Measurements from ENCODE around the gene RAMAC. TPM values are rescaled to one million over a fixed set of nuclear protein-coding genes. Genes with fewer than 3 reads are reported as not detected.

RAMAC gene
- 27.6 TPM in 2 replicates for total RNA-seq

GRCh38 chr15:82985688-82986441, at the start of gene RAMAC:
Gene RAMAC, plus strand, starts transcription at chr15:82986210. Its CDS starts 2,809 bp downstream, at chr15:82989019.

GRCh38 chr15:82952158-82953081, 33.6 kb upstream of the RAMAC start, which contains the start of gene HOMER2:
Gene HOMER2, minus strand, starts transcription at chr15:82952720. Its CDS starts 185 bp downstream, at chr15:82952535.

GRCh38 chr15:83011271-83012075, 25.5 kb downstream of the RAMAC start, which contains the start of gene C15orf40:
Gene C15orf40, minus strand, starts transcription at chr15:83011639. Its CDS starts 32 bp downstream, at chr15:83011607.

Other genes starting within 250 kb of the RAMAC start
- gene FSD2, start 180.1 kb upstream of the RAMAC start, total RNA-seq = not detected in 2 replicates
- gene WHAMM, start 176.6 kb upstream of the RAMAC start, total RNA-seq = 6.1 and 6.2 TPM in 2 replicates
- gene HOMER2, start 33.5 kb upstream of the RAMAC start, total RNA-seq = 0.26 and 0.98 TPM in 2 replicates
- 8.3 and 21.1 TPM in 2 replicates for gene C15orf40, start 25.4 kb downstream of the RAMAC start, total RNA-seq
- gene BTBD1, start 81.0 kb downstream of the RAMAC start, total RNA-seq = 112 and 117 TPM in 2 replicates
- 19.7 and 30.3 TPM in 2 replicates for gene TM6SF1, start 121.4 kb downstream of the RAMAC start, total RNA-seq
- gene HDGFL3, start 221.6 kb downstream of the RAMAC start, total RNA-seq = 55.6 and 87.2 TPM in 2 replicates